Stimulated activated CD4-positive, alpha-beta T cell treated with anti-CD3 and anti-CD28 coated beads, Interleukin-4, amount 100 ng/mL, for 24 hours (primary cell): Measurements from ENCODE around the gene KRT40.
"Not testable (repeated sequence)": the region's sequence is repeated elsewhere in the genome, so short reads cannot be mapped to it uniquely, and the experiment has no call there.

Experiments used
- DNase-seq: peaks from one replicate; pipeline ENCODE4 v3.0.0-alpha.2; 2020

KRT40 gene

GRCh38 chr17:40984226-40984625 is at the start of gene KRT40:
Gene KRT40 (minus strand): TSS chr17:40984326. CDS start chr17:40984273, 53 bp downstream.
- DNase-seq: no peak

- no peak for DNase-seq
Measured at GRCh38 chr17:41029633-41030245, 45.6 kb upstream of the KRT40 start, which contains the start of gene KRTAP1-4. Gene KRTAP1-4 (minus strand): TSS chr17:41030195. CDS start chr17:41030078, 117 bp downstream.

- DNase-seq: no peak
Measured at GRCh38 chr17:41026715-41027471, 42.8 kb upstream of the KRT40 start, which contains the start of gene KRTAP1-5. Gene KRTAP1-5 (minus strand): TSS chr17:41027208. CDS start chr17:41027155, 53 bp downstream.

GRCh38 chr17:41024697-41025096 is 40.6 kb upstream of the KRT40 start:
- no peak for DNase-seq

GRCh38 chr17:41020336-41020735 is 36.2 kb upstream of the KRT40 start:
- no peak for DNase-seq

GRCh38 chr17:41019415-41019814 is 35.3 kb upstream of the KRT40 start:
- no peak for DNase-seq

- no peak for DNase-seq
Measured at GRCh38 chr17:41018541-41018940, 34.4 kb upstream of the KRT40 start.

- no peak for DNase-seq
Measured at GRCh38 chr17:41016578-41017215, 32.6 kb upstream of the KRT40 start.

GRCh38 chr17:41015454-41015853 is 31.3 kb upstream of the KRT40 start:
- no peak for DNase-seq

- no peak for DNase-seq
Measured at GRCh38 chr17:41013606-41014005, 29.5 kb upstream of the KRT40 start.

- DNase-seq: no peak
Measured at GRCh38 chr17:41013181-41013580, 29.1 kb upstream of the KRT40 start.

- DNase-seq: no peak
Measured at GRCh38 chr17:41012326-41013120, 28.4 kb upstream of the KRT40 start.

- DNase-seq: no peak
Measured at GRCh38 chr17:41010441-41010840, 26.3 kb upstream of the KRT40 start.

GRCh38 chr17:41009936-41010335 is 25.8 kb upstream of the KRT40 start:
- DNase-seq: no peak

- no peak for DNase-seq
Measured at GRCh38 chr17:41009301-41009760, 25.2 kb upstream of the KRT40 start.

GRCh38 chr17:41008811-41009210 is 24.7 kb upstream of the KRT40 start, which contains the start of gene KRTAP3-1:
Gene KRTAP3-1 (minus strand): TSS chr17:41009128. CDS start chr17:41009074, 54 bp downstream.
- no peak for DNase-seq

- no peak for DNase-seq
Measured at GRCh38 chr17:41004397-41004796, 20.3 kb upstream of the KRT40 start.

- DNase-seq: no peak
Measured at GRCh38 chr17:41003926-41004325, 19.8 kb upstream of the KRT40 start.

- DNase-seq: no peak
Measured at GRCh38 chr17:41002814-41003213, 18.7 kb upstream of the KRT40 start.

GRCh38 chr17:41001795-41002194 is 17.7 kb upstream of the KRT40 start:
- no peak for DNase-seq

GRCh38 chr17:40999563-40999962 is 15.4 kb upstream of the KRT40 start, which contains the start of gene KRTAP3-2:
Gene KRTAP3-2 (minus strand): TSS chr17:40999906. CDS start chr17:40999853, 53 bp downstream.
- not testable (repeated sequence) for DNase-seq

- no peak for DNase-seq
Measured at GRCh38 chr17:40997361-40997760, 13.2 kb upstream of the KRT40 start.

GRCh38 chr17:40996829-40997228 is 12.7 kb upstream of the KRT40 start:
- no peak for DNase-seq
